ENCODE data around the gene MTUS2.

Gene MTUS2

GRCh38 chr13:29536853-29537252, 716.7 kb downstream of the MTUS2 start:
- no peak overlapping the region for H2AFZ ChIP-seq (ENCODE audit: low read depth, low read length)
- H3K27me3 ChIP-seq (ENCODE audit: insufficient read depth, low read length, poor library complexity): no peaks in the 10 kb centered on the region
- no peak overlapping the region for H3K4me3 ChIP-seq (ENCODE audit: low read depth in 1 of 2, low read length in 2 of 2)
- H3K27ac ChIP-seq (ENCODE audit: low read length): no peak overlapping the region
- peaks cover 97% of the 10 kb centered on the region for H3K36me3 ChIP-seq (ENCODE audit: insufficient read depth, low read length)
- H3K4me2 ChIP-seq (ENCODE audit: insufficient read depth, low read length): no peak overlapping the region
- no peak for DNase-seq
- no peak for TF ChIP-seq CTCF (IDR thresholded peaks at IDR 0.05; ENCODE audit: borderline replicate concordance, extremely low read depth, low read length, poor library complexity, severe bottlenecking)
- no peak for TF ChIP-seq EZH2 (IDR thresholded peaks at IDR 0.05; ENCODE audit: borderline replicate concordance, low read depth, low read length, severe bottlenecking)
- H4K20me1 ChIP-seq (ENCODE audit: insufficient read depth, low read length): peaks cover 83% of the 10 kb centered on the region
- no peaks in the 10 kb centered on the region for H3K9me3 ChIP-seq (ENCODE audit: insufficient read depth, low read length, severe bottlenecking)
- ATAC-seq (ENCODE audit: insufficient read depth, low read depth): no peak
- peaks cover 81% of the 10 kb centered on the region for H3K79me2 ChIP-seq (ENCODE audit: insufficient read depth, low read length)
- no peaks in the 10 kb centered on the region for H3K4me1 ChIP-seq (ENCODE audit: insufficient read depth, low read length)
- H3K9ac ChIP-seq (ENCODE audit: low read depth, low read length): no peak overlapping the region

GRCh38 chr13:29537736-29538651, 717.9 kb downstream of the MTUS2 start:
- no peaks in the 10 kb centered on the region for H3K27me3 ChIP-seq (ENCODE audit: insufficient read depth, low read length, poor library complexity)
- TF ChIP-seq EZH2 (IDR thresholded peaks at IDR 0.05; ENCODE audit: borderline replicate concordance, low read depth, low read length, severe bottlenecking) (no peak), CTCF (IDR thresholded peaks at IDR 0.05; ENCODE audit: borderline replicate concordance, extremely low read depth, low read length, poor library complexity, severe bottlenecking) (no peak)
- peaks cover 88% of the 10 kb centered on the region for H4K20me1 ChIP-seq (ENCODE audit: insufficient read depth, low read length)
- no peak overlapping the region for H3K4me3 ChIP-seq (ENCODE audit: low read depth in 1 of 2, low read length in 2 of 2)
- H2AFZ ChIP-seq (ENCODE audit: low read depth, low read length): no peak overlapping the region
- H3K36me3 ChIP-seq (ENCODE audit: insufficient read depth, low read length): peaks cover 91% of the 10 kb centered on the region
- H3K9ac ChIP-seq (ENCODE audit: low read depth, low read length): no peak overlapping the region
- ATAC-seq (ENCODE audit: insufficient read depth, low read depth) (no peak), DNase-seq (no peak)
- H3K4me1 ChIP-seq (ENCODE audit: insufficient read depth, low read length): no peaks in the 10 kb centered on the region
- H3K9me3 ChIP-seq (ENCODE audit: insufficient read depth, low read length, severe bottlenecking): no peaks in the 10 kb centered on the region
- no peak overlapping the region for H3K27ac ChIP-seq (ENCODE audit: low read length)
- peaks cover 89% of the 10 kb centered on the region for H3K79me2 ChIP-seq (ENCODE audit: insufficient read depth, low read length)
- no peak overlapping the region for H3K4me2 ChIP-seq (ENCODE audit: insufficient read depth, low read length)

- no peak overlapping the region for H3K9ac ChIP-seq (ENCODE audit: low read depth, low read length)
- no peak overlapping the region for H3K4me2 ChIP-seq (ENCODE audit: insufficient read depth, low read length)
- H3K79me2 ChIP-seq (ENCODE audit: insufficient read depth, low read length): peaks cover 94% of the 10 kb centered on the region
- peaks cover 89% of the 10 kb centered on the region for H3K36me3 ChIP-seq (ENCODE audit: insufficient read depth, low read length)
- H3K9me3 ChIP-seq (ENCODE audit: insufficient read depth, low read length, severe bottlenecking): no peaks in the 10 kb centered on the region
- no peak overlapping the region for H3K27ac ChIP-seq (ENCODE audit: low read length)
- DNase-seq (no peak), ATAC-seq (ENCODE audit: insufficient read depth, low read depth) (no peak)
- peaks cover 89% of the 10 kb centered on the region for H4K20me1 ChIP-seq (ENCODE audit: insufficient read depth, low read length)
- no peak overlapping the region for H3K4me3 ChIP-seq (ENCODE audit: low read depth in 1 of 2, low read length in 2 of 2)
- H2AFZ ChIP-seq (ENCODE audit: low read depth, low read length): no peak overlapping the region
- no peaks in the 10 kb centered on the region for H3K27me3 ChIP-seq (ENCODE audit: insufficient read depth, low read length, poor library complexity)
- no peaks in the 10 kb centered on the region for H3K4me1 ChIP-seq (ENCODE audit: insufficient read depth, low read length)
- TF ChIP-seq EZH2 (IDR thresholded peaks at IDR 0.05; ENCODE audit: borderline replicate concordance, low read depth, low read length, severe bottlenecking) (no peak), CTCF (IDR thresholded peaks at IDR 0.05; ENCODE audit: borderline replicate concordance, extremely low read depth, low read length, poor library complexity, severe bottlenecking) (no peak)
Observed at GRCh38 chr13:29538652-29539040, 718.5 kb downstream of the MTUS2 start.

Measured in DND-41 (cell line).